ENCODE results near the gene PCBP2.
"Not testable (repeated sequence)": the region's sequence is repeated elsewhere in the genome, so short reads cannot be mapped to it uniquely, and the experiment has no call there.

Gene PCBP2

DNA sequence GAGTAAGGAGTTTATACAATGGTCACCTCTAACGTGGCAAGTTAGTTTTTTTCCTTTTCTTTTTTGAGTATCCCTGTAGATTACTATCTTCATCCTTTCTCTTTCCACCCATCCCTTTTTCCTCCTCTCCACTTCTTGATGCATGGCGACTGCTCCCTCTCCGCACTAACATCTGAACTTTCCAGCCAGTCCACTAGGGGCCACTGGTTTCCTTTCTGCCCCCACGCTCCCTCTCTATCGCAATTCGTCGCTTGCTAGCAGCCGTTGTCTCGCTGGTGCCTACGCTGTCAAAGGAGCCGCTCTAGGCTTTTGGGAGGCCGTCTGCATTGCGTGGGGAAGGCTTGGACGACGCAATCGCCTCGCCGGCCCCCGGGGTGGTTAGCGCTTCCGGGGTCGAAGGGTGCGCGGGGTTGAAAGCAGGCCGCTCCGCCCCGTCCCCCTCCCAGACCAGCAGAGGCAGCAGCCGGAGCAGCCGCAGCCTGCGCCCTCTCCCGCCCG lies at the start of gene PCBP2:
Gene PCBP2 (plus strand): TSS at position 442 of the 498 bp plus-strand sequence. CDS start 2,699 bp downstream, outside the sequence.
- H3K9ac ChIP-seq (ENCODE audit: low read depth, low read length), result peak within 1 kb of the TSS; percentile 97
- peaks cover 24% of the 10 kb centered on the region for H3K36me3 ChIP-seq (ENCODE audit: control insufficient read depth, insufficient read depth, low read length)
- peak within 1 kb of the TSS; percentile 90 for H3K4me3 ChIP-seq (ENCODE audit: low read depth, low read length)

DNA sequence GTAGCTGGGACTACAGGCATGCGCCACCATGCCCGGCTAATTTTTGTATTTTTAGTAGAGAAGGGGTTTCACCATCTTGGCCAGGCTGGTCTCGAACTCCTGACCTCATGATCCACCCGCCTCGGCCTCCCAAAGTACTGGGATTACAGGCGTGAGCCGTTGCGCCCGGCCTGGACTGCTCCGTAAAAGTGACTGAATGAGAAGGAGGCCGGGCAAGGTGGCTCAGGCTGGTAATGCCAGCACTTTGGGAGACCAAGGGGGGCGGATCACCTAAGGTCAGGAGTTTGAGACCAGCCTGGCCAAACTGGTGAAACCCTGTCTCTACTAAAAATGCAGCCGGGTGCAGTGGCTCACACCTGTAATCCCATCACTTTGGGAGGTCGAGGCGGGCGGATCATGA lies 49.6 kb upstream of the PCBP2 start:
- H3K9me3 ChIP-seq (ENCODE audit: control insufficient read depth, insufficient read depth, low read length); H3K4me1 ChIP-seq (ENCODE audit: control insufficient read depth, insufficient read depth, low read length); H3K36me3 ChIP-seq (ENCODE audit: control insufficient read depth, insufficient read depth, low read length); H3K4me3 ChIP-seq (ENCODE audit: low read depth, low read length); H3K9ac ChIP-seq (ENCODE audit: low read depth, low read length); H3K27me3 ChIP-seq (ENCODE audit: control insufficient read depth, insufficient read depth, low read length): not testable (repeated sequence)

More for the DNA sequence above, at the start of gene PCBP2:
- Histone ChIP-seq H3K9me3 (ENCODE audit: control insufficient read depth, insufficient read depth, low read length) (no peaks in the 10 kb centered on the region), H3K27me3 (ENCODE audit: control insufficient read depth, insufficient read depth, low read length) (no peaks in the 10 kb centered on the region), H3K4me1 (ENCODE audit: control insufficient read depth, insufficient read depth, low read length) (peaks cover 8% of the 10 kb centered on the region)

DNA sequence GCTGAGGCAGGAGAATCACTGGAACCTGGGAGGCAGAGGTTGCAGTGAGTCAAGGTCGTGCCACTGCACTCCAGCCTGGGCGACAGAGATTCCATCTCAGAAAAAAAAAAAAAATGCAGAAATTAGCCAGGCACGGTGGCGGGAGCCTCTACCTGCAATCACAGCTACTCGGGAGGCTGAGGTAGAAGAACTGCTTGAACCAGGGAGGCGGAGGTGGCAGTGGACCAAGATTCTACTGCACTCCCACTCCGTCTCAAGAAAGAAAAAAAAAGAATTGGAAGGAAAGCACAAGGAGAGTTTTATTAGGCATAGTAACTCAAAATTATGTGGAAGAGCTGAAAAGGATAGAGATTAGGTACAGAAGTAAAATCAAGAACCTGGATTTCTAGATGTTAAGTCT lies 49.0 kb upstream of the PCBP2 start:
- no peak overlapping the region for H3K9ac ChIP-seq (ENCODE audit: low read depth, low read length)
- H3K36me3 ChIP-seq (ENCODE audit: control insufficient read depth, insufficient read depth, low read length), result peaks cover 3% of the 10 kb centered on the region
- no peak overlapping the region for H3K4me3 ChIP-seq (ENCODE audit: low read depth, low read length)
- no peaks in the 10 kb centered on the region for H3K4me1 ChIP-seq (ENCODE audit: control insufficient read depth, insufficient read depth, low read length)
- H3K27me3 ChIP-seq (ENCODE audit: control insufficient read depth, insufficient read depth, low read length), result no peaks in the 10 kb centered on the region
- no peaks in the 10 kb centered on the region for H3K9me3 ChIP-seq (ENCODE audit: control insufficient read depth, insufficient read depth, low read length)

DNA sequence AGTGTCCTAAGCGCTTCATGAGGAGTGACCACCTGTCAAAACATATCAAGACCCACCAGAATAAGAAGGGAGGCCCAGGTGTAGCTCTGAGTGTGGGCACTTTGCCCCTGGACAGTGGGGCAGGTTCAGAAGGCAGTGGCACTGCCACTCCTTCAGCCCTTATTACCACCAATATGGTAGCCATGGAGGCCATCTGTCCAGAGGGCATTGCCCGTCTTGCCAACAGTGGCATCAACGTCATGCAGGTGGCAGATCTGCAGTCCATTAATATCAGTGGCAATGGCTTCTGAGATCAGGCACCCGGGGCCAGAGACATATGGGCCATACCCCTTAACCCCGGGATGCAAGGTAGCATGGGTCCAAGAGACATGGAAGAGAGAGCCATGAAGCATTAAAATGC lies 41.0 kb upstream of the PCBP2 start:
- Histone ChIP-seq H3K27me3 (ENCODE audit: control insufficient read depth, insufficient read depth, low read length) (no peaks in the 10 kb centered on the region), H3K9ac (ENCODE audit: low read depth, low read length) (no peak overlapping the region), H3K9me3 (ENCODE audit: control insufficient read depth, insufficient read depth, low read length) (no peaks in the 10 kb centered on the region), H3K4me1 (ENCODE audit: control insufficient read depth, insufficient read depth, low read length) (peaks cover 12% of the 10 kb centered on the region), H3K36me3 (ENCODE audit: control insufficient read depth, insufficient read depth, low read length) (peaks cover 20% of the 10 kb centered on the region), H3K4me3 (ENCODE audit: low read depth, low read length) (no peak overlapping the region)

DNA sequence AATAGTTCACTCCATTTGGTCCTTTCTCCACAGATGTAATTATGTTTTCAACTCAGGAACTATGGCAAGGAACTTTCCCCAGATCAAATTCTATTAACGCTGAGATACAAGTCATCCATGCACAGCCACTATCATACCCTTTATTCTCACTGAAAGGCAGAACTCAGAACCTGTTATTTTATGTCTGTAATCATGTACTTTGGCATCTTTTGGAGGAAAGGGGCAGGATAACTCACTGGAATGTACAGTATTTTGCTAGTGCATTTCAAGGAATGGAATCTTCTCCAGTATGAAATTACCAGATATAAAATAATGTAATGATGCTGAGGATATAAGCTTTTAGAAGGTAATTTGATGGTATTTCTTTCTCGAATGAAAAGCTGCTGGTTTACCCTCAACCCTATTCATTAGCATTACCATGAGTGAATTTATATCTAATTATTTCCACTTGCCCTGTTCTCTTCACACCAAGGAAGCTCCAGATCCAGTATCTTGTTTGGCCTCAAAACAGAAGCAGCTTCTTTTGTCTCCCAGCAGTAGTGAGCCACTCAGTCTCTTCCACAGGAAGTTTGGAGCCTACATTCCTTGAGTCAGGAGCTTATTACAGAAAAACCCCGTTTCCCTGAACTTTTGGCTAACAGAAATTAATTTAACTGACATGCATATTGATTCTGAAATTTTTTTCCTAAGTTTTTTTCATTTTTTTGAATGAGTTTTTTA lies 38.3 kb upstream of the PCBP2 start:
- H3K4me3 ChIP-seq (ENCODE audit: low read depth, low read length), result no peak overlapping the region
- H3K9ac ChIP-seq (ENCODE audit: low read depth, low read length), result no peak overlapping the region
- no peaks in the 10 kb centered on the region for H3K9me3 ChIP-seq (ENCODE audit: control insufficient read depth, insufficient read depth, low read length)
- peaks cover 17% of the 10 kb centered on the region for H3K36me3 ChIP-seq (ENCODE audit: control insufficient read depth, insufficient read depth, low read length)
- H3K27me3 ChIP-seq (ENCODE audit: control insufficient read depth, insufficient read depth, low read length), result no peaks in the 10 kb centered on the region
- peaks cover 17% of the 10 kb centered on the region for H3K4me1 ChIP-seq (ENCODE audit: control insufficient read depth, insufficient read depth, low read length)

DNA sequence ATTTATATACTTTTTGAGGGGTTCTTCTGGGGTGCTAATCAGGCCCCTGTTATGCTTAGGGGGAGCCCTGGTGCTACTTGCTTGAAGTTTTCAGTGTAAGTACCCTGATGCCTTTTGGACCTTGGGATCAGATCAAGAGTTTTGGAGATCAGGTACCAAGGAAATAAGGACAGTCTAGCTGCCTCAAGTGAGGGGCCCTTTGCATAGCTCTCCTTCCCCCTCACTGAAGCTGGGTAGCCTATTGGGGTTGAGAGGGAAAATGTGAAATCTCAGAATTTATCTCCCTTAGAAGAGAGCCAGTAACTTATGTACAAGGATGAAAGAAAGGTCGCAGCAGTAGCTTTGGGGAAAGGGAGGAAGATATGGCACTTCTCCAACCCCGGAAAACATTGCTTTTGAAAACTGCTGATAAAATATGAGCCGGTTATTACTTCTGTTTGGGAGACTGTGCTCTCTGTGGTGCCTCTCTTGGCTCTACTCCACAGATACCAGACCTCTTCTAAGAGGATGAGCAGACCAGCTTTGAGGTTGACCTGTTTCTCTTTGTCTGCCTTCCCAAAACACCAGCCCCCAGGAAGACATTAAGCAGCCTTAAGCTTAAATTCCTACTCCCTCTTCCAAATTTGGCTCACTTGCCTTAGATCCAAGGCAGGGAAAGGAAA lies 37.0 kb upstream of the PCBP2 start:
- H3K9me3 ChIP-seq (ENCODE audit: control insufficient read depth, insufficient read depth, low read length), result no peaks in the 10 kb centered on the region
- peaks cover 17% of the 10 kb centered on the region for H3K4me1 ChIP-seq (ENCODE audit: control insufficient read depth, insufficient read depth, low read length)
- H3K4me3 ChIP-seq (ENCODE audit: low read depth, low read length), result no peak overlapping the region
- peak overlapping the region; percentile 20 for H3K9ac ChIP-seq (ENCODE audit: low read depth, low read length)
- H3K27me3 ChIP-seq (ENCODE audit: control insufficient read depth, insufficient read depth, low read length), result no peaks in the 10 kb centered on the region
- H3K36me3 ChIP-seq (ENCODE audit: control insufficient read depth, insufficient read depth, low read length), result peaks cover 10% of the 10 kb centered on the region

DNA sequence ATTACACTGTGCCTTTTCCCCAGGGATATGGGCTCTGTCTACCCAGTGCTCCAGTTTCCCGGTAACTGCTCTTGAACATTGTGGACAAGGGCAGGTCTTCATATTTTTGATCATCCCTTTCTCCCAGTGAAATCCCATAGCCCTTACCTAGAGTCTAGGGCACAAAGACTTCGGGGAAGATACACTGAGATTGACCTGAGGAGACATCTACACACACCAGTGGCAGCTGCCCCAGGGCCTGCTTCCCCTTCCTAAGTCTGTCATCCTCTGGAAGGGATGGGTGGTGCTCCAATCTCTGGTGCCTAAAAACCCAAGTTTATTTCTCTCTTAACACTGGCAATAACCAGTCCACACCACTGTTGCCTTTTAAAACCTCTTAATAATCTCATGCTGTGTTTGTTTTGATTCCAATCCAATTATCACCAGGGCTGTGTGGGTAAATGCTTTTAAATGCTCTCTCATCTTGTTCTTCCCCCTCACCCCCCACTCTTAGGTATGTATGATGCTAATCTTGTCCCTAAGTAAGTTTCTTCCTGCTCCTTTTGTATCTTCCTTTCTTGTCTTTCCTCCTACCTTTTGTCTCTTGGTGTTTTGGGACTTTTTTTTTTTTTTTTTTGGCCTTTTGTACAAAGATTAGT lies 36.0 kb upstream of the PCBP2 start:
- H3K9ac ChIP-seq (ENCODE audit: low read depth, low read length); H3K9me3 ChIP-seq (ENCODE audit: control insufficient read depth, insufficient read depth, low read length); H3K27me3 ChIP-seq (ENCODE audit: control insufficient read depth, insufficient read depth, low read length); H3K36me3 ChIP-seq (ENCODE audit: control insufficient read depth, insufficient read depth, low read length); H3K4me3 ChIP-seq (ENCODE audit: low read depth, low read length): not testable (repeated sequence)
- H3K4me1 ChIP-seq (ENCODE audit: control insufficient read depth, insufficient read depth, low read length), result peaks cover 17% of the 10 kb centered on the region

DNA sequence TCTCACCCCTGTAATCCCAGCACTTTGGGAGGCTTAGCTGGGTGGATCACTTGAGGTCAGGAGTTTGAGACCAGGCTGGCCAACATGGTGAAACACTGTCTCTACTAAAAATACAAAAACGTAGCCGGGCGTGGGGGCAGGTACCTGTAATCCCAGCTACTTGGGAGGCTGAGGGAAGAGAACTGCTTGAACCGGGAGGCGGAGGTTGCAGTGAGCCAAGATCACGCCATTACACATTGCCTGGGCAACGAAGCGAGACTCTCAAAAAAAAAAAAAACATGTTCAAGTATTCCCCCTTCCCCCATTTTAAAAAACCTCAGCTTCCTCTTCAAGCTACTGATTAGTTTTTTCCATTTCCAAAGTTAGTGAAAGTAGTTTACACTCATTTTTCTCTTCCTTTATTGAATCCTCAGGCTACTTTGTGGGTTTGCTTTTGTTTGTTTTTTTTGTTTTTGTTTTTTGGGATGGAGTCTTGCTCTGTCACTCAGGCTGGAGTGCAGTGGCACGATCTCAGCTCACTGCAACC lies 34.5 kb upstream of the PCBP2 start:
- not testable (repeated sequence) for H3K9me3 ChIP-seq (ENCODE audit: control insufficient read depth, insufficient read depth, low read length); H3K4me3 ChIP-seq (ENCODE audit: low read depth, low read length); H3K27me3 ChIP-seq (ENCODE audit: control insufficient read depth, insufficient read depth, low read length); H3K9ac ChIP-seq (ENCODE audit: low read depth, low read length); H3K36me3 ChIP-seq (ENCODE audit: control insufficient read depth, insufficient read depth, low read length)
- H3K4me1 ChIP-seq (ENCODE audit: control insufficient read depth, insufficient read depth, low read length), result peaks cover 17% of the 10 kb centered on the region

DNA sequence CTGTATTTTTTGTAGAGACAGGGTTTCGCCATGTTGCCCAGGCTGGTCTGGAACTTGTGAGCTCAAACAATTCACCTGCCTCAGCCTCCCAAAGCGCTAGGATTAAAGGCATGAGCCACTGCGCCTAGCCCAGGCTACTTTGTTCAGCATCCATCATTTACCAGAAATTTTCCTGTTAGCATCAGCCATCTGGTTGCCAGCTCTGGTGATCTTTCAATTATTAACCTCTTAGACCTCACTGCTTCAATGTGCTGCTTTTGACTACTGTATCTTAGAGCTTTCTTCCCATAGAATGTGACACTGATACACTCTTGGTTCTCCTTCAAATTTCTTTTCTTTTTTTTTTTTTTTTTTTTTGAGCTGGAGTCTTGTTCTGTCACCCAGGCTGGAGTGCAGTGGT lies 33.7 kb upstream of the PCBP2 start:
- Histone ChIP-seq H3K9me3 (ENCODE audit: control insufficient read depth, insufficient read depth, low read length) (no peaks in the 10 kb centered on the region), H3K9ac (ENCODE audit: low read depth, low read length) (no peak overlapping the region), H3K36me3 (ENCODE audit: control insufficient read depth, insufficient read depth, low read length) (no peaks in the 10 kb centered on the region), H3K4me1 (ENCODE audit: control insufficient read depth, insufficient read depth, low read length) (peaks cover 18% of the 10 kb centered on the region), H3K4me3 (ENCODE audit: low read depth, low read length) (no peak overlapping the region), H3K27me3 (ENCODE audit: control insufficient read depth, insufficient read depth, low read length) (no peaks in the 10 kb centered on the region)

DNA sequence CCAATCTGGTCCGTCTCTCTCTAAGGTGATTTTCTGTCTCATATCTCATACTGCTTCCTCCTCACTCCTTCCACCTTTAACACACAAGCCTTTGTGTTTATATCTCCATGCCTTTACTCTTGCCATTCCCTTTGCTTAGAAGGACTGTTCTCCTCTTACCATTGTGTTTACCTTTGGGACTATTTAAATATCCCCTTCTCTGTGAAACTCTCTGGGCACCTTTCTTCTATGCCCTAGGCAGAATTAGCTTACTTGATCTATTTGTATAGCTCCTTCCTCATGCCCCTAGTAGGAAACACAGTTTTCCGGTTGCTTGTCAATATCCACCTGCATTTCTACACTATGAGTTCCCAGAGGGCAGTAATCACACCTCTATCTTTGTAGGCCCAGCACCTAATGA lies 32.1 kb upstream of the PCBP2 start:
- Histone ChIP-seq H3K9me3 (ENCODE audit: control insufficient read depth, insufficient read depth, low read length) (no peaks in the 10 kb centered on the region), H3K9ac (ENCODE audit: low read depth, low read length) (no peak overlapping the region), H3K36me3 (ENCODE audit: control insufficient read depth, insufficient read depth, low read length) (no peaks in the 10 kb centered on the region), H3K4me1 (ENCODE audit: control insufficient read depth, insufficient read depth, low read length) (peaks cover 21% of the 10 kb centered on the region), H3K4me3 (ENCODE audit: low read depth, low read length) (no peak overlapping the region), H3K27me3 (ENCODE audit: control insufficient read depth, insufficient read depth, low read length) (no peaks in the 10 kb centered on the region)

DNA sequence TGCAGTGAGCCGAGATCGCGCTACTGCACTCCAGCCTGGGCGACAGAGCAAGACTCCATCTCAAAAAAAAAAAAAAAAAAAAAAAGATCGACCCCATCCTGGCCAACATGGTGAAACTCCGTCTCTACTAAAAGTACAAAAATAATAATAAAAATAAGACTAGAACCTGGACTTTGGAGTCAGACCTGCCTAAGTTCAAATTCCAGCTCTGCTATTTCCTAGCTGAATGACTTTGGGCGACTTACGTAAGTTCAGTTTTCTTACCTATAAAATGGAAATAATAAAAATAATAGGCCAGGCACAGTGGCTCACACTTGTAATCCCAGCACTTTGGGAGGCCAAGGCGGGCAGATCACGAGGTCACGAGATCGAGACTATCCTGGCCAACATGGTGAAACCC lies 29.7 kb upstream of the PCBP2 start:
- not testable (repeated sequence) for H3K4me1 ChIP-seq (ENCODE audit: control insufficient read depth, insufficient read depth, low read length); H3K9me3 ChIP-seq (ENCODE audit: control insufficient read depth, insufficient read depth, low read length); H3K4me3 ChIP-seq (ENCODE audit: low read depth, low read length); H3K27me3 ChIP-seq (ENCODE audit: control insufficient read depth, insufficient read depth, low read length); H3K9ac ChIP-seq (ENCODE audit: low read depth, low read length); H3K36me3 ChIP-seq (ENCODE audit: control insufficient read depth, insufficient read depth, low read length)
